NCI-H82 treated with DMSO at 0.1 percent for 48 hours (cell line): ENCODE data around the gene CHRM4.

ENCODE experiments used
- DNase-seq: peaks from one replicate; lab custom pipeline; 2025; ENCODE audit not compliant: unreplicated experiment; lab: John Stamatoyannopoulos, UW

Gene CHRM4

GRCh38 chr11:46391578-46392420, at the start of gene CHRM4:
TSS of gene CHRM4 (minus strand) at chr11:46391776. CDS start at chr11:46386557, 5,219 bp downstream.
- no peak for DNase-seq

- peak; percentile 91 for DNase-seq
These were observed 46.6 kb upstream of the CHRM4 start for GRCh38 chr11:46438211-46438610.

- no peak for DNase-seq
These were observed 45.6 kb upstream of the CHRM4 start for GRCh38 chr11:46437122-46437689.

- DNase-seq: peak; percentile 64
These were observed 44.5 kb upstream of the CHRM4 start for GRCh38 chr11:46436113-46436512.

GRCh38 chr11:46435679-46436078, 44.1 kb upstream of the CHRM4 start:
- no peak for DNase-seq

GRCh38 chr11:46431211-46431610, 39.6 kb upstream of the CHRM4 start:
- no peak for DNase-seq

- no peak for DNase-seq
These were observed 38.1 kb upstream of the CHRM4 start for GRCh38 chr11:46429717-46430116.

- DNase-seq: no peak
These were observed 35.8 kb upstream of the CHRM4 start for GRCh38 chr11:46427364-46427763.

GRCh38 chr11:46426233-46426991, 34.8 kb upstream of the CHRM4 start:
- no peak for DNase-seq

GRCh38 chr11:46422588-46422987, 31.0 kb upstream of the CHRM4 start:
- no peak for DNase-seq

- DNase-seq: peak; percentile 89
These were observed 29.8 kb upstream of the CHRM4 start for GRCh38 chr11:46421257-46421880.

GRCh38 chr11:46420513-46420912, 28.9 kb upstream of the CHRM4 start:
- no peak for DNase-seq

GRCh38 chr11:46418751-46419150, 27.2 kb upstream of the CHRM4 start:
- no peak for DNase-seq

GRCh38 chr11:46417711-46418110, 26.1 kb upstream of the CHRM4 start:
- DNase-seq: peak; percentile 78

GRCh38 chr11:46414879-46415278, 23.3 kb upstream of the CHRM4 start:
- no peak for DNase-seq

- DNase-seq: no peak
These were observed 22.9 kb upstream of the CHRM4 start for GRCh38 chr11:46414466-46414796.

- no peak for DNase-seq
These were observed 22.3 kb upstream of the CHRM4 start for GRCh38 chr11:46413760-46414465.

GRCh38 chr11:46410021-46410420, 18.4 kb upstream of the CHRM4 start:
- peak; percentile 31 for DNase-seq

- no peak for DNase-seq
These were observed 16.9 kb upstream of the CHRM4 start for GRCh38 chr11:46408407-46408986.

GRCh38 chr11:46407635-46408034, 16.1 kb upstream of the CHRM4 start:
- no peak for DNase-seq
